IPS DF 4.7 (cell line): ENCODE data around the gene TMEM151B.

Experiments
- DNase-seq: peaks from one replicate; pipeline ENCODE4 v3.0.0-alpha.2; 2013; ENCODE audit warnings: low spot score; ENCODE audit errors: extremely low read depth

TMEM151B gene

GRCh38 chr6:44278774-44279697 is 8.8 kb downstream of the TMEM151B start:
- no peak for DNase-seq

- DNase-seq, result no peak
Measured at GRCh38 chr6:44284121-44284520, 13.9 kb downstream of the TMEM151B start.

- no peak for DNase-seq
Measured at GRCh38 chr6:44284867-44285266, 14.6 kb downstream of the TMEM151B start.

- DNase-seq, result no peak
Measured at GRCh38 chr6:44285552-44286284, 15.5 kb downstream of the TMEM151B start.

GRCh38 chr6:44286285-44286565 is 16.0 kb downstream of the TMEM151B start:
- no peak for DNase-seq

- DNase-seq, result no peak
Measured at GRCh38 chr6:44286747-44287146, 16.5 kb downstream of the TMEM151B start.

- DNase-seq, result no peak
Measured at GRCh38 chr6:44289726-44290260, 19.5 kb downstream of the TMEM151B start.

- no peak for DNase-seq
Measured at GRCh38 chr6:44291841-44292240, 21.6 kb downstream of the TMEM151B start.

GRCh38 chr6:44292661-44293365 is 22.6 kb downstream of the TMEM151B start:
- no peak for DNase-seq

- DNase-seq, result no peak
Measured at GRCh38 chr6:44294832-44295791, 24.9 kb downstream of the TMEM151B start.

- DNase-seq, result no peak
Measured at GRCh38 chr6:44297063-44298038, 27.1 kb downstream of the TMEM151B start.

GRCh38 chr6:44298055-44298803 is 28.0 kb downstream of the TMEM151B start:
- no peak for DNase-seq

- no peak for DNase-seq
Measured at GRCh38 chr6:44298864-44299263, 28.6 kb downstream of the TMEM151B start.

GRCh38 chr6:44300292-44300823 is 30.1 kb downstream of the TMEM151B start:
- no peak for DNase-seq

GRCh38 chr6:44301106-44301505 is 30.9 kb downstream of the TMEM151B start:
- DNase-seq, result no peak

- DNase-seq, result no peak
Measured at GRCh38 chr6:44301782-44302564, 31.7 kb downstream of the TMEM151B start.

GRCh38 chr6:44302856-44303255 is 32.6 kb downstream of the TMEM151B start:
- DNase-seq, result no peak

- no peak for DNase-seq
Measured at GRCh38 chr6:44303842-44304241, 33.6 kb downstream of the TMEM151B start.
